SK-N-MC (cell line): ENCODE results near the gene P2RY14.

Experiments
- EZH2 ChIP-seq: fragments of 200-600 bp; sonication (generic); IDR thresholded peaks from one replicate; pipeline ENCODE4 v1.6.1; 2017; ENCODE audit warnings: antibody characterized with exemption
- POLR2AphosphoS5 ChIP-seq: IDR thresholded peaks from 2 replicates; pipeline ENCODE4 v1.6.1; 2012; ENCODE audit warnings: mild to moderate bottlenecking, low read depth, low read length, borderline replicate concordance

DNA sequence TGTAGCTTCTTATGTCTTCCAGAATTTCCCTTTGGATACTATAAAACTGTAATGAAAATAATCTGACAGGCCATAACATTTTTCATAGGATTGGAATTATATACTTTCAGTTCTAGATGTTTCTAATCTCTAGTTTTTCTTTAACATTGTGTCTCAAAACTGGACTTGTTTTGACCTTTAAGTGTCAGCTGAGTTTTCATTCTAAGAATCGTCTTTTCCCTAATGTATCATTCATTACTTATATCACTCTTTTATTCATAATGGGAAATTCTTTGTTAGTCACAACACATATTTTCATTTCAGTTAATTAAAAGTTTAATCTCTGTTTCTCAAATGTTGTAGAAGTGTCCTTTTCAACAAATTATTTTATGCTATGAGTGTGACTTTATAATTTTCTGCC, 87.2 kb downstream of the P2RY14 start:
- no peak for TF ChIP-seq EZH2
- TF ChIP-seq POLR2AphosphoS5, result no peak
